ENCODE measurements around the gene PF4V1.

GRCh38 chr4:73822389-73822788 lies 30.7 kb upstream of the PF4V1 start:
- no peak for TF ChIP-seq CTCF (IDR thresholded peaks at IDR 0.05)
- TF ChIP-seq POLR2A (IDR thresholded peaks at IDR 0.05) = no peak

Measured in thyroid gland (tissue), 4 donors.